Spinal cord (tissue), 10 donors: ENCODE data around the gene TPPP2. TPM values are rescaled to one million over a fixed set of nuclear protein-coding genes. Genes with fewer than 3 reads are reported as not detected.
A peak's percentile ranks its signal among the peaks of the same experiment; 100 is the strongest.
"Not testable (repeated sequence)": the region's sequence is repeated elsewhere in the genome, so short reads cannot be mapped to it uniquely, and the experiment has no call there.

Experiments
- DNase-seq, 6 donors: peaks; one replicate each; pipeline versions ENCODE4 v3.0.0 to v3.0.0-alpha.2; 2013 to 2015; ENCODE audit warnings: low spot score in 6 of 6, low read depth in 4 of 6
- H3K27ac ChIP-seq: one replicate; pipeline ENCODE4 v1.5.1; 2013; ENCODE audit warnings: low read depth, low read length, control low read depth
- H3K27me3 ChIP-seq: one replicate; pipeline ENCODE4 v1.6.1; 2013; ENCODE audit warnings: low read length; ENCODE audit not compliant: control insufficient read depth, insufficient read depth
- H3K36me3 ChIP-seq: one replicate; pipeline ENCODE4 v1.6.1; 2013; ENCODE audit warnings: low read length; ENCODE audit not compliant: control insufficient read depth, insufficient read depth
- H3K4me1 ChIP-seq: one replicate; pipeline ENCODE4 v1.6.1; 2013; ENCODE audit warnings: low read length; ENCODE audit not compliant: control insufficient read depth, insufficient read depth
- H3K4me3 ChIP-seq: one replicate; pipeline ENCODE4 v1.5.1; 2013; ENCODE audit warnings: low read depth, low read length, control low read depth
- H3K9me3 ChIP-seq: one replicate; pipeline ENCODE4 v1.6.1; 2013; ENCODE audit warnings: low read length; ENCODE audit not compliant: control insufficient read depth, insufficient read depth
- WGBS: methylation state at CpG from one replicate; pipeline ENCODE4 v1.1.5; 2013; ENCODE audit warnings: missing lambda C conversion rate; ENCODE audit not compliant: insufficient coverage; 5-methylcytosine and 5-hydroxymethylcytosine counted together
- polyA plus RNA-seq, 2 donors: library from polyadenylated mRNA; unstranded; fragments of 120-200 nt; gene quantifications; one replicate each; pipeline ENCODE4 v1.2.1, GENCODE V29; 2013; ENCODE audit not compliant: insufficient read length in 2 of 2
- total RNA-seq, 2 donors: library from RNA; depleted of rRNA in 1 of 2; stranded (reverse); fragments of 120-200 nt in 1 of 2; fragments of >200 nt in 1 of 2; gene quantifications; one replicate each; pipeline versions ENCODE4 v1.2.3 to v1.2.4, GENCODE V29; 2013 to 2014
- donor health status: healthy.

The TPPP2 gene
- total and polyA plus RNA-seq, 4 donors = 0.44 to 0.71 (median 0.59) TPM; not detected in 1

DNA sequence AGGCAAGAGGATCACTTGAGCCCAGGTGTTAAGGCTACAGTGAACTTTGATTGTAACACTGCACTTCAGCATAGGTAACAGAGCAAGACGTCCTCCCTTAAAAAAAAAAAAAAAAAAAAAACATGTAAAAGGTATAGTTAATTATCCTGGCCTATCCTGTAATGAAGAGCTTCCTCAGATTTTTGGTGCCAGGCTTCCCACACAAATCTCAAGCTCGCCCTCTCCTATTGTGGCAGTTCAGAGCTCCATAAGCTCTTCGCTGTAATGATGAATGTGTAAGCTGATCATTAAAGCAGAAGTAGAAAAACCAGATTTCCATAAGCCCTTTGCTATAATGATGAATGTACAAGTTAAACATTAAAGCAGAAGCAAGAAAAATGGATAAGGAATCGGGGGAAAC, 32.9 kb upstream of the TPPP2 start:
- Histone ChIP-seq H3K4me1 (no peaks in the 10 kb centered on the region), H3K36me3 (peaks cover 27% of the 10 kb centered on the region), H3K4me3 (no peak overlapping the region), H3K27me3 (no peaks in the 10 kb centered on the region), H3K9me3 (no peaks in the 10 kb centered on the region), H3K27ac (no peak overlapping the region)
- DNase-seq = no peak
- no CpG with 5 or more reads among the region's 4 CpGs for WGBS

DNA sequence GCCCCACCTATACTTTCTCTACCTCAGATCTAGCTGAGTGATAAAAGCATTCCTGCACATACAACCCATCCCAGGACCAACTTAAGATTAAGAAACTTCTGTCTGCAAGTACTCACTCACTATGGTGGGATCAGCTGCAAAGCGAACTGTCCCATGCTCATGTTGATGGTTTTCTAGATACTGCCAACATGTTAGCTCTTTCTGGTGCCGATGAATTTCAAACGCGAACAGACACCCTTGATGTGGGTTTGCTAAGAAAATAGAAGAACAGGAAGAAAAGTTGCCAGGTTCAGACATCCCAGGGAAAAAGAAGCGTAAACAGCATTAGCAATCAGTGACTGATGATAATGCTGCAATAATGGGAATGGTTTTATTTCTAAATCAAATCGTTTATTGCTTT, 32.5 kb upstream of the TPPP2 start:
- H3K4me3 ChIP-seq = no peak overlapping the region
- no peaks in the 10 kb centered on the region for H3K9me3 ChIP-seq
- no peak for DNase-seq
- no peaks in the 10 kb centered on the region for H3K4me1 ChIP-seq
- no peaks in the 10 kb centered on the region for H3K27me3 ChIP-seq
- peaks cover 25% of the 10 kb centered on the region for H3K36me3 ChIP-seq
- 84% methylated on average over 5 of the region's 6 CpGs for WGBS
- H3K27ac ChIP-seq = no peak overlapping the region

DNA sequence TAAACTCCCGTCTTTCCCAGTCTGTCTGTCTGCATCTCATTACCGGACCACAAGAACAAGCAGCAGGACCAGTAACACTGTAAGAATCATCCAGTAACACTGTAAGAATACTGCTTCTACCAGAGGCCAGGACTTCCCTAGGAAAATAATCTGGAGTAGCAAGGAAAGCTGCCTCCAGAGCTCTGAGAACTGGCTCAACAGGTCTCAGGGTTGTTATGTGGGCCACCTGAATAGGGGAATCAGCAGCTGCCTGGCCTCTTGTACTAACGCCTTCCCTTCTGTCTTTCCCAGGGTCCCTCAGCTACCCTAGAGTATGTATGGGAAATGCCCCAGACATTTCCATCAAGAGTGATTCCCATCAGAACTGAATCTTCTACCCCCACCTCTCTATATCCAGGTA, 31.9 kb upstream of the TPPP2 start:
- DNase-seq = no peak
- Histone ChIP-seq H3K4me1 (no peaks in the 10 kb centered on the region), H3K27me3 (no peaks in the 10 kb centered on the region), H3K4me3 (no peak overlapping the region), H3K27ac (no peak overlapping the region), H3K9me3 (no peaks in the 10 kb centered on the region), H3K36me3 (peaks cover 24% of the 10 kb centered on the region)
- WGBS = 80% methylated on average over 2 of the region's 3 CpGs

DNA sequence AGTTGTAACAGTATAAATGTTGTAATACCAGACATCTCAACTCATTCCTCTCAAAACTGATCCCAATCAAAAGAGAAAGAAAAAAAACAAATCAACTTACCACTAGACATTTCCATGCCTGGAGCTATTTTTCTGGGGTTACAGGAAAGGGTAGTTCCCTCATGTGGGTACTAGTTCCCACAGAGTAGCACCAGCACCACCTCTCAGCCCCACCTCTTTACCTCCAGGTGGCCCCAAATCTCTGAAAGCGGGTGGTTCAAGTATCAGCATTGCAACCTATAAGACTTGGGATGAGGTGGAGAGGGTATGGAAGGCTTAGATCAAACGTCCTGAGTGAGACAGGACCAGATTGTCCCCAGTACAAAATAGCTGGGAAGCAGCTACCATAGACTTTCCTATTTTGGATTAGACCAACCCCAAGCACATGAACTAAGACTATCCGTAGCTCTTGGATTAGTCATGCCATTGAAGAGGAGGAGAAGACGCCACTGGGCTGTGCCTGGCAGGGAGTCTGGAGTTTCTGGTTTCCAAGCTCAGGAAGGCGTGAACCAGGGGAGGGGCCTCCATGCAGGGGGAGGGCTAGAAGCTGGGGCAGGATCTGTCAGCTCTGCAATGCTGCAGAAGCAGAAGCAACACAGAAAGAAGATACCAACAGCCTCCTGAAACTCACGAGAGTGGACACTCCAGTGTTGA, 31.2 kb upstream of the TPPP2 start, which contains the start of gene SLC39A2:
SLC39A2 (plus strand) TSS at position 620 of the 693 bp plus-strand sequence. CDS start 154 bp downstream, outside the sequence.
- Histone ChIP-seq H3K27ac (no peak within 1 kb of the TSS), H3K27me3 (no peaks in the 10 kb centered on the region), H3K36me3 (peaks cover 24% of the 10 kb centered on the region), H3K4me3 (no peak within 1 kb of the TSS), H3K9me3 (no peaks in the 10 kb centered on the region), H3K4me1 (no peaks in the 10 kb centered on the region)
- WGBS = 44% methylated on average over 3 of the region's 6 CpGs
- no peak for DNase-seq

DNA sequence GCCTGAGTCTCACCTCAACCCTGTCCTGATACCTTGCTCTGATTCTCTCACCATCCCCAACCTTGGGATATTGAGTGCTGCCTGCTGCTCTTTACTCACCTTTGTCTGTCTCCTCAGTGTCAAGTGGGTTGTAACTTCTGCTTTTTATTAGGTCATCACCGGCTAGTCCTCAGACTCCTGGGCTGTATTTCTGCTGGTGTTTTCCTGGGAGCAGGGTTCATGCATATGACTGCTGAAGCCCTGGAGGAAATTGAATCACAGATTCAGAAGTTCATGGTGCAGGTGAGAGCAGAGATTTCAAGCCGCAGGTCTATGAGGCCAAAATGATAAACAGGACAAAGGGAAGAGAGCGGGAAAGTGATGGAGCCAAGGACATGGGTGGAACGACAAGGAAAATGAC, 30.4 kb upstream of the TPPP2 start:
- H3K4me1 ChIP-seq = no peaks in the 10 kb centered on the region
- DNase-seq = no peak
- 85% methylated on average over 3 of the region's 4 CpGs for WGBS
- H3K27me3 ChIP-seq = no peaks in the 10 kb centered on the region
- H3K27ac ChIP-seq = no peak overlapping the region
- no peak overlapping the region for H3K4me3 ChIP-seq
- H3K36me3 ChIP-seq = peaks cover 18% of the 10 kb centered on the region
- no peaks in the 10 kb centered on the region for H3K9me3 ChIP-seq

DNA sequence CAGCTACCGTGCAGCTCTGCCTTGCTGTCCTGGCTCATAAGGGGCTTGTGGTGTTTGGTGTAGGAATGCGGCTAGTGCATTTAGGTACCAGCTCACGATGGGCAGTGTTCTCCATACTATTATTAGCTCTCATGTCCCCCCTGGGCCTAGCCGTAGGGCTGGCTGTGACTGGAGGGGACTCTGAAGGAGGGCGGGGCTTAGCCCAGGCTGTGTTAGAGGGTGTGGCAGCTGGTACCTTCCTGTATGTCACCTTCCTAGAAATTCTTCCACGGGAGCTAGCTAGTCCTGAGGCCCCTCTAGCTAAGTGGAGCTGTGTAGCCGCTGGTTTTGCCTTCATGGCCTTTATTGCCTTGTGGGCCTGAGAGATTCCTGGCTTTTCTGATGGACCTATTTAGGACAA, 28.8 kb upstream of the TPPP2 start:
- Histone ChIP-seq H3K27ac (no peak overlapping the region), H3K36me3 (peaks cover 9% of the 10 kb centered on the region), H3K9me3 (no peaks in the 10 kb centered on the region), H3K4me1 (no peaks in the 10 kb centered on the region), H3K27me3 (no peaks in the 10 kb centered on the region), H3K4me3 (no peak overlapping the region)
- WGBS = 83% methylated on average over 3 of the region's 7 CpGs
- no peak for DNase-seq

DNA sequence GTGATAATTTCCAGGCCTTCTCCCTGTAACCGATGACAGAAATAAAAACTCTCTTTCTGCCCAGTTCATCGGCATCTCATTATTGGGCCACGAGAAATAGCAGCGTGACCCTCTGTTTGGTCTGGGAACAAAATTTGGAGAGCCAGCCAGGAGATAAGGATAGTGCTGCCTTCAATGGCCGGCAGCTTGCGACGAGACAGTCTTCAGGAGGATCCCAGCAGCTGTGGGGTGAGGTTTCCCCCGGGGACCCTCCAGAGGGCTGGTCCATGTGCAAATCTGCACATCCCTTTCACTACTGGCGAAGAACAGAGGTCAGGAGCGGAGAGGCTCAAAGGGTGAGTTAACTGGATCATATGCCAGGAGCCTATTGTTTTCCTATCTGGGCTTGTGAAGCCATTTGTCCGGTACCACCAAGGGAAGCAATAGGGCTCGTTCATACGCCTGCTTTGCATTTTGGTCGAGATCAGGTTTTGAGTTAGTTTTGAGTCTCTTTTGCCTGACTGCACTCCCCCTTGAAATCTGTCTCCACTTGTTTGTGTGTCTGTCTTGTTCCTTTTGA, 26.1 kb upstream of the TPPP2 start:
- Histone ChIP-seq H3K4me3 (no peak overlapping the region), H3K27ac (no peak overlapping the region), H3K36me3 (no peaks in the 10 kb centered on the region), H3K27me3 (no peaks in the 10 kb centered on the region), H3K9me3 (no peaks in the 10 kb centered on the region), H3K4me1 (no peaks in the 10 kb centered on the region)
- WGBS = 72% methylated on average over 11 of the region's 14 CpGs
- no peak for DNase-seq

DNA sequence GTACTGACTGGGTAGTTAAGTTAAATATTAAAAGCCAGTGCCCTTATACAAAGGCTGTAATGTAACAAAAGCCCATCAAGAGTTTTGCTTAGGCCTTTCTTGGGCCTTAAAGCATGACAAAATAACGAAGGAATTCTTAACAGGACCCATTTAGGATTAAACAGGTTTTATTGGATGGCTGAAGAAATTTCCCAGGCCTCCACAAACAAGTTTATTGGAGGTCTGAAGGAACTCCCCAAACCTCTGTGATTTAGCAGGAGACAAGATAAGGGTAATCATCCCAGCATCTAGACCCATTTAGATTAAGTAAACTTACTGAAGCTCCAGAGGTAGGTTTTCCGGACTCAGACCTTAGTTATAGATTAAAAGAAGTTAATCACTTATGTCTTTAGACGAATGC, 20.3 kb upstream of the TPPP2 start:
- not testable (repeated sequence) for H3K9me3 ChIP-seq, H3K4me3 ChIP-seq, H3K27ac ChIP-seq, DNase-seq, H3K4me1 ChIP-seq, H3K36me3 ChIP-seq, H3K27me3 ChIP-seq
- WGBS = no CpG with 5 or more reads among the region's 3 CpGs

DNA sequence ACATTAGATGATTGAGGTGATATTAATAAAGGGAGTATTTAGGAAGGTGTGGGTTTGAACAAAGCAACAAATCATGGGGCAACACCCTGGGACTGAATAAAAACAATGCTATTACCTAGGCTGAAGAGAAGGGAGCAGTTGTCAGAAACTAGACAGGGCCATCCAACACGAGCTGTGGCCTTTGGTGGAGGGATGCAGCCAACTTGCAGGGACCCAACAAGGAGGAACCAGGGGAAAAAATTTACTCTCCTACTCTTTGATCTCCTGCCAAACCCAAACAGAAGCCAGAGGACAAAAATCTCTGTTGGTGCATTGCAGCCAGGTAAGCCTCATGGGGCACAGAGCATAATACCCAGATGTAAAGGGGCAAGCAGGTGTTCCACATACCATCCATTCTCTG, 18.9 kb upstream of the TPPP2 start:
- Histone ChIP-seq H3K4me3 (no peak overlapping the region), H3K36me3 (no peaks in the 10 kb centered on the region), H3K9me3 (no peaks in the 10 kb centered on the region), H3K27ac (no peak overlapping the region), H3K27me3 (no peaks in the 10 kb centered on the region), H3K4me1 (no peaks in the 10 kb centered on the region)
- WGBS = no CpG with 5 or more reads among the region's 1 CpG
- DNase-seq = no peak

DNA sequence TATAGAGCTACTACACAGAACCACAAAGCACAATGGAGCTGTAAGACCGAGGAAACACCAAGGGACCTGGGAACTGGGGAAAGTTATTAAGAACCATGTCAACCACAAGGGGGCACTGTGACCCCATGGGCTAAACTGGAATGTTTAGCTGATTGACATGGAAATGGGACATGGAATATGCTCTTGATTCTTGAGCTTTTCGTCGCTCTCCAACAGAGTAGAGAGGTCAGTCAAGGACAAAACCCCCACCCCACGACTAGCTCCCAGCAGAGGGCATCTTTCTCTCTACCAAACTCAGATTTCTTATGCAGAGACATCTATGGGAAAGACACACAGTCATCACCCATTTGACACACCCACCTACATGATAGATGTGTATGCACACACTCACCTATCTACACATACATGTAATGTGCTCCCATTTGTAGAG, 15.2 kb upstream of the TPPP2 start:
- Histone ChIP-seq H3K36me3 (peaks cover 32% of the 10 kb centered on the region), H3K4me3 (no peak overlapping the region), H3K27ac (no peak overlapping the region), H3K27me3 (no peaks in the 10 kb centered on the region), H3K4me1 (no peaks in the 10 kb centered on the region), H3K9me3 (no peaks in the 10 kb centered on the region)
- DNase-seq = peak; percentile 73 to 96 (median 79)
- 0% methylated on average over 2 of the region's 4 CpGs for WGBS
